HK-2 (cell line): ENCODE results near the gene SH3PXD2A.
"Not testable (repeated sequence)": the region's sequence is repeated elsewhere in the genome, so short reads cannot be mapped to it uniquely, and the experiment has no call there.

Experiments
- DNase-seq: peaks from one replicate; pipeline ENCODE4 v3.0.0-alpha.2; 2018; ENCODE audit not compliant: unreplicated experiment

Gene SH3PXD2A

DNA sequence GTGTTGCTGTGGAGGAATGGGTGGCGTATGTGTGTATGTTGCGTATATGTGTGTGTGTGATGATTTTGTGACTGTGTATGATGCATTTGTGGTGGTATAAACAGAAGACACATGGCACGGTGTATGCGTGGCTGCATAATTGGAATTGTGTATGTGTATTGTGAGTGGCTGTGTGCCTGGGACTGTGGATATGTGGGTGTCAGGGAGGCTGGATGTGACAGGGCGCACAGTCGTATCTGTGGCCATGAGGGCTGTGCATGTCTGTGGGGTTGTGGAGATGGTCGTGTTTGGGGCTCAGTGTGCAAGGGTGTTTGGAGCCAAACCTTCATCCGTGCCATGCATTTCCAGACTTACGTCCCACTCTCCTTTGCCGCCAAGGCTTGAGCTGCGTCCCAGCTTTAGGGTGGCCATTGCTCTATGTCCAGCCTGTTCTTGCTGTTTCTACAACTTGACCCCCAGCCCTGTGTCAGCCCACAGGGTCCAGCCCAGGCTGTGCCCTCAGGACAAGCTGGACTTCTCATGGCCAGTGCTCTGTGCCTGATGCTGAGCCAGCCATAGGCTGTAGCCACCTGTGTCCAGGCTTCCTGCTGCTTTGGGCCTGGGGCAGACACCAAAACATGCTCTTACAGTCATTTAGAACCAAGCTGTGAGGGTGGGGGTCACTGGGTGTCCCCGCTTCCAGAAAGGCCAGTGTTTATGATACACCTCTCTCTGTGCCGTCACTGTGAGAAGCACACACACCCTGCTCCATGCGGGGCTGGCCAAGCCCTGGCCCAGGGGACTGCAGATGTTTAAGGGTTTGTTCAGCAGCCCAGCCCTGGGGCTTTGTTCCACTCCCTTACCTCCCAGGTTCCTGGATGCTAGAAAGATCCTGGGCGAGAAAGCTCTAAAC lies 234.2 kb downstream of the SH3PXD2A start:
- DNase-seq: no peak

DNA sequence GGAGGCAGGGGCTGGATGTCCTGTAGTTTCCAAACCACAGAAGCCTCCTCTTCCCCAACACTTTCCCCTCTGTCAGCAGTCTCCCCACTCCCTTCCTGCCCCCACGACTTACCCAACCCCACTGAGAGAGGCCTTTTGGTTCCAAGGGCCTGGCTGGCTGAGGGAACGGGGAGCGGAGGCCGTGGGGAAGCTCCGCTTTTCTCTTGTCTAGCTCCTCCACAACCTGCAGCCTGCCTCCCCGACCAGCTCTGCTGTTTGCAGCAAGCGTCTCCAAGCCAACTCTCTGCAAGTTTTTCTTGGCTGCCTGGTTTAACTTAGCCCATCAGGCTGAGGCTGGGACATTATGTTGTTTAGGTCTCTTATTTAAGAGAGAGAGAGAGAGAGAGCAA lies 235.0 kb downstream of the SH3PXD2A start:
- no peak for DNase-seq

DNA sequence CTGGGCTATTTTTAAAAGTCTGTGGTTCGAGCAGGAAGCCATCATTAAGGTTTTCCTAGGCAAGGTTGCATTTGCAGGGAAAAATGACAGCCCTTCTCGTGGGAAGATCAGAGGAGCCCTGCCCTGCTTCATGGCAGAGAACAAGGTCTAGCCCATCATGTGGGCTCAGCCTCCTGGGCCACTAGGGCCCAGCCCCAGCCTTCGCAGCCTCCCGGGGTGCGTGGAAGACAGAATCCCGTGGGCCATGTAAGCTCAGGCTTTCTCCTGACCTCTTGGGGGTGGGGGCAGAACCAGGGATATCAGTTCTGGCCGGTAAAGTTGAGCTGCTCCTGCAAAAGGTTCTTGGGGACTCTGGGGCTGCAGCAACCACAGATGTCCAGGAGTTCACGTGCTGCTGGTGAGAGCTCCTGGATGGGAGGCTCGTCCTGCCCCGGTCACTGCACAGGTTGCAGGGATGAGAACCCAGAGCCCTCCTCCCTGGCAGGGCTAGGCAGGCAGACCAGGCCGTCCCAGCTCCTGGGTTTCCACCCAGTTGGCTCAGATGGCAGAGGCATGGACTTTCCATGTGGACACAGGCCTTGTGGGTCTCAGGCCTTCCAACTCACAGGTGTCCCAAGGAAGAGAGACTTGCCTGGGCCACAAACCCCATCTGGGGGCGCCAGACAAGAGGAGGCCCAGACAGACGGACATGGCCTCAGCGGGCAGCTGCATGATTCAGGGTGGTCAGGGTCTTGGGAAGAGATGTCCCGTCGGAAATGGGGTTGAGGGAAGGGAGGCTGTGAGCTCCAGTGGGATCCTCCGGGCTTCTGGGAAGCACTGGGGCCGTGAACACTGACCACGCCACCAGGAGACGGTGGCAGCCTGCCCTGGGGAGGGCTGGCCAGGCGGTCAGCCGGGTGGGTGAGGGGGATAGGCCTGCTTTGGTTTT lies 235.7 kb downstream of the SH3PXD2A start:
- DNase-seq: no peak

DNA sequence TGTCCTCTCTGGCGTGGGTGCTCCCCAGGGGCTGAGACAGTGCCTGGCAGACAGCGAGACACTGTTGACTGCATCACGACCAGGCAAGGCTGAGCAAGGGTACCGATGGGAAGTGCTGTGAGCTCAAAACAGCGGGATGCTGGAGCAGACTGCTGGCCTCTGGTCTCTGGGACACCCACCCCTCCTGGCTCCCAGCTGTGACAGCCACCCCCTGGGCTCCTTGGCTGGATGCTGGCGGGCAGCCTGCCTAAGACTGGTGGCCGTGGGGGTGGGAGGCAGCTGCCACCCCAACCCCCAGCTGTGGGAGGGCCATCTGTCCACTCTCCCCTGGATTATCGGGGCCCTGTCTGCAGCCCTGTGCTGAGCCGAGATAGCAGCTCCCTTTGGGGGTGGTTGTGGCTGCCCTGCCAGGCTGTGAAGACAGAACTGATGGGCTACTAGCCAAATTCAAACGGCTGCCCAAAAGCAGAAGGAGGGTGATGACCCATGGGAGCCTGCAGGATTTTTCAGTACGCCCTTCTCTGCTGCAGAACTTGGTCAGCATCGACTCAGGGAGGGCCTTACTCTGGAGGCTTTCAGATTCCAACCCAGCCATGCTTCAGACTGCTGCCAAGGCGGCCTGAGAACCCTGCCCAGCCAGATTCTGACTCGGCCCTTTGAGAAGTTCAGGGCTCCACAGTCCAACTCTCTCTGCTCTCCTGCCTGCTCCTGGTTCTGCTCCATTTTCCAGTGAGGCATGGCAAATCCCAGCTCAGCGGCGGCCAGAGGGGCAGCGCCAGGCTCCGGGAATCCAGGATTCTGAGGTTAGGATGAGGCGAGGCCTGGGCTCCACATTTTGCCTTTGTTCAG lies 236.6 kb downstream of the SH3PXD2A start:
- no peak for DNase-seq

GRCh38 chr10:103617602-103618385 lies 237.6 kb downstream of the SH3PXD2A start:
- DNase-seq: no peak

- no peak for DNase-seq
These were observed 238.4 kb downstream of the SH3PXD2A start for GRCh38 chr10:103616705-103617601.

- no peak for DNase-seq
These were observed 240.8 kb downstream of the SH3PXD2A start for GRCh38 chr10:103614306-103615158.

DNA sequence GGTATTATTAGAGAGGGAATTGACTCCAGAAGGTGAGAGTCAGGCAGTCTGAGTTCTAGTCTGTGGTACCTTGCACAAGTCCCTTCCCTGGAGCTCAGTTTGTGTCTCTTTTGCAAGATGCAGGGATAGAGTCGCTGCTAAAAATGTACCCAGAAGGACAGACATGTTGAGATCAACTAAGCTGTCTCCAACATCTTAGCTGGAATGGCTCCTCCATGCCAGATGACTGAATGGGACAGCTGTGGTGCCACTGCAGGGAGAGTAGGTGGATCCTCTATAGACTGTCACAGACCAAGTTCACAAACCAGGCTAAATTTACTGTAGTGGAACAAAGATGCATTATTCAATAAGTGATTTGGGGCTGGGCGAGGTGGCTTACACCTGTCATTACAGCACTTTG lies 241.8 kb downstream of the SH3PXD2A start:
- no peak for DNase-seq

DNA sequence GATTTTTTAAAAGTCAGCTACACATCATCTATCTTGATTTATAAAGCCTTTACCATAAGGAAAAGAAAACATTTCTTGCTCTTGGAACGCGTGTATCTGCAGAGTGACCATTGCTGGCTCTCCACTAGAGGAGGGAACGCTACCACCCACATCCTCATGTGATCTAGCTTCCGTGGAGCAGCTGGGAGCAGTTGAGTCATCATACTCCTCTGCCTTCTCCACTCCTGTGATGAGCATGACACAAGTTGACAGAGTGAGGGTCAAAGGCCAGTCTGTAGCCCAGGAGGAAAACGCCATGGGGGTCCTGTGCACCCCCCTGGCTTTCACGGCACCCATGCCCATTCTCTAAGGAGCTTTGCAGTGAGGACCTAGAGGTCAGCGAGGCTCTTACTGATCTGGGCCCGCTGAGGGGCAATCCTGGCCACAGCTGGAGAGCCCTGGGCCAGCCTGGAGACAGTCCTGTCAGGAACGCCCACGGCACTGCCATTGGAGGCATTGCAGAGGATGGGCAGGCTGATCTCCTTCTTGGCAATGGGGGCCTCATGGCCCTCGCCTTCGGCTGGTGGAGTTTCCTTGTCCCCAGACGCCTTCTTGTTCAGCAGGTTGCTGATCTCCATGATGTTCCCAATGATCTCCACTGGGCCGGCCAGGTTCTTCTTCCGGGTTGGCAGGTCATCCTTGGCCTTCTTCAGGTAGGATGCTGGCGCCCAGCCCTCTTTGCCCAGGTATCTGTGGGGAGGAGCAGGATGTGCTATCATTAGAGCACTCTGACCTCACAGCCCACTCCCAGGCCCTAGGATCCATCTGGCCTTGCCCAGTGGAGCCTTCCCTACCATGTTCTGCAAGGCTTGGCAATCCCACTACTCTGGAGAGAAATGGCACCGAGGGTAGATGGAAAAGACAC lies 242.7 kb downstream of the SH3PXD2A start:
- peak; percentile 29 for DNase-seq

- DNase-seq: no peak
These were observed 244.4 kb downstream of the SH3PXD2A start for GRCh38 chr10:103610921-103611511.

- DNase-seq: no peak
These were observed 245.3 kb downstream of the SH3PXD2A start for GRCh38 chr10:103610083-103610472.

- no peak for DNase-seq
These were observed 245.9 kb downstream of the SH3PXD2A start for GRCh38 chr10:103609231-103610082.

DNA sequence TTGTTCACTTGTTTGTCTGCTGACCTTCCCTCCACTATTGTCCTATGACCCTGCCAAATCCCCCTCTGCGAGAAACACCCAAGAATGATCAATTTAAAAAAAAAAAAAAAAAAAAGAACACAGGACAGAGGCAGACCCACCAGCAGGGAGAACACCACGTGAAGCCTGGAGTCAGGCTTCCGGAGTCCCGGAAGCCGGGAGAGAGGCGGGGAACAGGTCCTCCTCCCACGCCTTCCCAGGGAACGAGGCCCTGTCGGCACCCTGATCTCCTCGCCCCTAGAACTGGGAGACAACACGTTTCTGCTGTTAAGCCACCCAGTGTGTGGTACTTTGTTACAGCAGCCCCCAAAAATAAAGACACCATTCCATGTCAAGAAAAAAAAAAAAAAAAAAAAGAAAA lies 247.3 kb downstream of the SH3PXD2A start:
- DNase-seq: not testable (repeated sequence)

GRCh38 chr10:103607051-103607450 lies 248.3 kb downstream of the SH3PXD2A start:
- not testable (repeated sequence) for DNase-seq

- DNase-seq: not testable (repeated sequence)
These were observed 249.3 kb downstream of the SH3PXD2A start for GRCh38 chr10:103606097-103606438.

GRCh38 chr10:103605359-103606096 lies 249.8 kb downstream of the SH3PXD2A start:
- DNase-seq: peak; percentile 28
